Astrocyte (in vitro differentiated cells and primary cell): ENCODE data around the gene POGLUT3.

ENCODE experiments used
- EZH2 ChIP-seq: IDR thresholded peaks from 2 replicates; pipeline ENCODE4 v1.6.1; 2012; ENCODE audit warnings: mild to moderate bottlenecking, low read length, inconsistent platforms; ENCODE audit not compliant: insufficient read depth
- TF ChIP-seq, protein P1 (sequence below): IDR thresholded peaks from 2 replicates; pipeline ENCODE4 v1.5.1; 2011; ENCODE audit warnings: low read depth, mild to moderate bottlenecking, inconsistent platforms, low read length, moderate library complexity; ENCODE audit not compliant: insufficient read depth

GRCh38 chr11:108518581-108518980 is 20.4 kb upstream of the POGLUT3 start:
- TF ChIP-seq, protein P1, sequence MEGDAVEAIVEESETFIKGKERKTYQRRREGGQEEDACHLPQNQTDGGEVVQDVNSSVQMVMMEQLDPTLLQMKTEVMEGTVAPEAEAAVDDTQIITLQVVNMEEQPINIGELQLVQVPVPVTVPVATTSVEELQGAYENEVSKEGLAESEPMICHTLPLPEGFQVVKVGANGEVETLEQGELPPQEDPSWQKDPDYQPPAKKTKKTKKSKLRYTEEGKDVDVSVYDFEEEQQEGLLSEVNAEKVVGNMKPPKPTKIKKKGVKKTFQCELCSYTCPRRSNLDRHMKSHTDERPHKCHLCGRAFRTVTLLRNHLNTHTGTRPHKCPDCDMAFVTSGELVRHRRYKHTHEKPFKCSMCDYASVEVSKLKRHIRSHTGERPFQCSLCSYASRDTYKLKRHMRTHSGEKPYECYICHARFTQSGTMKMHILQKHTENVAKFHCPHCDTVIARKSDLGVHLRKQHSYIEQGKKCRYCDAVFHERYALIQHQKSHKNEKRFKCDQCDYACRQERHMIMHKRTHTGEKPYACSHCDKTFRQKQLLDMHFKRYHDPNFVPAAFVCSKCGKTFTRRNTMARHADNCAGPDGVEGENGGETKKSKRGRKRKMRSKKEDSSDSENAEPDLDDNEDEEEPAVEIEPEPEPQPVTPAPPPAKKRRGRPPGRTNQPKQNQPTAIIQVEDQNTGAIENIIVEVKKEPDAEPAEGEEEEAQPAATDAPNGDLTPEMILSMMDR = no peak
- TF ChIP-seq EZH2 = no peak
